GM20431 (cell line): ENCODE measurements around the gene OLR1.

ENCODE experiments used
- in situ Hi-C: fragments of 300-500 bp; cut with MseI, MboI; formaldehyde crosslinking; loops from one replicate; pipeline ENCODE4 v1.15.0; 2020; ENCODE audit warnings: low sequenced_read_pairs; ENCODE audit not compliant: unreplicated experiment

Gene OLR1

GRCh38 chr12:10115311-10115710, 56.6 kb downstream of the OLR1 start:
- in situ Hi-C loops: no loop called here

- in situ Hi-C loops: no loop called here
Measured at GRCh38 chr12:10113920-10114319, 58.0 kb downstream of the OLR1 start.

- in situ Hi-C loops: no loop called here
Measured at GRCh38 chr12:10113075-10113474, 58.9 kb downstream of the OLR1 start.

GRCh38 chr12:10111451-10111850, 60.5 kb downstream of the OLR1 start:
- in situ Hi-C loops: no loop called here

GRCh38 chr12:10110256-10110844, 61.6 kb downstream of the OLR1 start:
- in situ Hi-C loops: no loop called here
